ENCODE results near the gene ADAMTS16.

ADAMTS16 gene

DNA sequence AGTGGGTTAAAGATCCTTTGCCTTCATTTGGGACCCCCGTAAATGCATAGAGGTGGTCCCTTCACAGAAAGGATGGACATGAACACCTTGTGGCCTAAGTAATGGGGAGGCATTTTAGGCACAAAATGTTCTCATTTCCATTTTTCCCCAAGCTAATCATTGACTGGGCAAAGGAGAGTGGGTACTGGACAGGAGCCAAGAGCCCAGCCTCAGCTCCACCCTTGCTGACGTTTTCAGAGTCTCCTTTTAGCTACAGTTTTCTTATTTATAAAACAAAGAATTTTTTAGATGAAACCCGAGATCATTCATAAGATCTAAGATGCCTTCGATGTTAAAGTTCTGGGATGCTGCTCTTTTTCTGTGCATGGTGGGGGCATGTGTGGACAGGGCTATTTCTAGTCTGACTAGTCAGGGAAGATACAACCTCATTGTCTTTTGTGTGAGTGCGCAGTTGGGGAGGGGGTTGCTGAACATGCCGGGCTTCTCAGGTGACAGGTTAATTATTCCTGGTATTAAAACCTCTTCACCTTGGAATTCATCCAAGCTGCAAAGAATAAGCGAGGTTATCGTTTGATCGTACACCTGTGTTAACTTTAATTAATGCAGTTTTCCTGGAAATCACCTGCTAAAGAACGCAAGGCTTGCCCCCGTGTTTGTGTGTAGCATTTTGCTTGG is 48.4 kb downstream of the ADAMTS16 start:
- DNase-seq: no peak

GRCh38 chr5:5189051-5189430 is 48.9 kb downstream of the ADAMTS16 start:
- no peak for DNase-seq

- DNase-seq: no peak
Observed at GRCh38 chr5:5191906-5192305, 51.8 kb downstream of the ADAMTS16 start.

DNA sequence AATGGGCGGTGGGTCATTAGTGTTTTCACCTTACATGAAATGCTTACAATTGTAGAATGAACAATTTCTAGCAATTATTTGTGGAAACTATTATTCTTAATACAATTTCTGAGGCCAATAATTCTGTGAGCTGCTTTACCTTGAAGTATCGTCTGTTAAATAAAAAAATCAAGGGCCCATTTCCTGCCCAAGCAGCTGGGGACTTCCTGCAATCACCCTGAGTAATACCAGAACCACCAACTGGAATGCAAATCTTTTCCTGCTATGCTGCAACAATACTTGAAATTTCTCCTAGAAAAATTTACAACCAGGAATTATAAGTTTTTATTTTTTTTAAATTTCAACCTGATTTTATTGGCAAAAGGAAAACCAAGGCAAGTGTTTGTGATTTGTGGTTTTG is 52.6 kb downstream of the ADAMTS16 start:
- no peak for DNase-seq

GRCh38 chr5:5195128-5195918 is 55.2 kb downstream of the ADAMTS16 start:
- DNase-seq: no peak

DNA sequence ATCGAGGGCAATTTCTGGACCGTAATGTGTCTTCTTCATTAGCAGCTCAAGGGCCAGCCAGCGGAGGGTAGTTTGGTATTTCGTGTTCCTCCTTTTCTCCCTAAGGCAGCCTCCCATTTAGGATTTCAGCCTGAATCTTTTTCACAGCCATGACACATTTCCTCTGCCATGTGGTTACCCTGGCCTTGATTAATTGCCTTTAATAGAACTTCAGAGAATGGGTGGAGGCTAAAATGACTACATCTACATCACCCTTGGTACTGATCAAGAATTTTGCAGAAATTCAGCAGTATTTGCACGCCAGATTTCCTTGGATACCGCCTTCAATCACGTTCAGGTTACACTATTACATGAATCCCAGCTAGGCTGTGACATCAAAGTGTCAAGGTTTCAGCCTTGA is 58.0 kb downstream of the ADAMTS16 start:
- no peak for DNase-seq

- DNase-seq: no peak
Observed at GRCh38 chr5:5198815-5199214, 58.7 kb downstream of the ADAMTS16 start.

DNA sequence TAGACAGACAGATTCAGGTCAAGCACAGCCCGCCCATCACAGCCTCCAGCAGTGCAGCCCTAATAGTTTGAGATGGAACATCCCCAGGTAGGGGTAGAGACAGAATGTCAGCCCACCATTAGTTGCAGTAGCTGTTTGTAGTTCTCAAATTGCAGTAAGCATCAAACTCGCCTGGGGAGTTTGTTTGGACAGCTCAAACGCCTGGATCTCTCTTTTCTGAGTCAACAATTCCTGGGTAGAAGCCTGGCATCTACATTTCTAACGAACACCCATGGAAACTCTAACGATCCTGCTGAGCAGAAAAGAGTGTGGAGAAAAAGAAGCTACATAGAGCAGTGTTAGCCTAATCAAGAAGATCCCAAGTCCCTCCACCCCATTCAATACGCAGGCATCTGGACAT is 59.4 kb downstream of the ADAMTS16 start:
- DNase-seq: no peak

DNA sequence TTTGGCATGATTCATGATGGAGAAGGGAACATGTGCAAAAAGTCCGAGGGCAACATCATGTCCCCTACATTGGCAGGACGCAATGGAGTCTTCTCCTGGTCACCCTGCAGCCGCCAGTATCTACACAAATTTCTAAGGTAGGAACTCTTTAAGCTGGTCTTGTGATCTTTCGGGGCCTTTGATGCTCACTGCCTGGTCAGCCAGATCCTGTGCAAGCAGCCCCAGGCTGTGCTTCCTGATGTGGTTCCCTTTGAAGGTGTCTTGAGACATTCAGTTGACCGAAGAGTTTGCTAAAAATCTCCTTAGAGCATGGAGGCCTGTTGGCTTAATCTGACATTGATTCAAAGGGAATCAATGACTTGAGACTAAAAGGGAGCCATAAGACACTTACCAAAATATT is 60.0 kb downstream of the ADAMTS16 start:
- no peak for DNase-seq

DNA sequence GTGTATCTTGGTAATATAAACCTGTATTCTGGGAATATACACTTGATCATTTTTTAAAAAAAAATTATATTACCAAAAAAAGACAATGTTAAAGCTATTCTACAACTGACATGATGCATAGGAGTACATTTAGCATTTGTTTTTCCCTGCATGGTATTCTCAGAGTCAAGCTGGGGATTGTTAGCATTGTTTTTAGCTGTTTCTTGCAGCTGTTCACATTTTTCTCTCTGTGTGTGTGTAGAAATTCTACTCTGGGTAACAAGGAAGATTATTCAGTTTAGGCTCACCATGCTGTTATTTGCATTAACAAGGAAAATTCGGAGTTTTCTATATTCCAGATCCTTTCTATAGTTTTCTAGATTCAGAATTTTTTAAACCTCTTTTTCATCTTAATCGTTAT is 62.2 kb downstream of the ADAMTS16 start:
- no peak for DNase-seq

- DNase-seq: no peak
Observed at GRCh38 chr5:5203451-5203850, 63.3 kb downstream of the ADAMTS16 start.

DNA sequence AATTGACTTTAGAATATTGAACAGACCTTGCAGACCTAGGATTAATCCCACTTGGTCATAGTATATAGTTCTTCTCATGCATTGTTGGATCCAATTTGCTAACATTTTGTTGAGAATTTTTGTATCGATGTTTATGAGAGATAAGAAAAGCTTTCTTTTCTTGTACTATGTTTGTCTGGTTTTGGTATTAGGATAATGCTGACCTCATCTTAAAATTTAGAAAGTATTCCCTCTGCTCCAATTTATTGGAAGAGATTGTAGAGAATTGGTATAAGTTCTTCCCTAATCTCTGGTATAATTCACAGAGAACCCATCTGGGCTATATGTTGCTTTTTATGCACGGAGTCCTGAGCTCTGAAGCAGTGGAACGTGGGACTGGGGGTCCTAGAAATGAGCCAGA is 67.7 kb downstream of the ADAMTS16 start:
- no peak for DNase-seq

DNA sequence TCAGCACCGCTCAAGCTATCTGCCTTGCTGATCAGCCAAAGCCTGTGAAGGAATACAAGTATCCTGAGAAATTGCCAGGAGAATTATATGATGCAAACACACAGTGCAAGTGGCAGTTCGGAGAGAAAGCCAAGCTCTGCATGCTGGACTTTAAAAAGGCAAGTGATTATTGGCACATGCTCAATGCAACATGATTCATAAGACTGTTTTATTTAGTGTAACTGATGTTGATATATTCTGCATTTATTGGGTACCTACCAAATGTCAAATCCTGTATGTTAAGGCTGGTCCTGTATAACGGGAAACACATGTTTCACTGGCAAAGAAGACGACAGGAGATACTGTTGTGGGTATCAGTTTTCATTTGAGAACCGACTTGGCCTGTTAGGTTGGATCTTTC is 69.0 kb downstream of the ADAMTS16 start:
- DNase-seq: peak; percentile 14

- DNase-seq: no peak
Observed at GRCh38 chr5:5209510-5210286, 69.6 kb downstream of the ADAMTS16 start.

DNA sequence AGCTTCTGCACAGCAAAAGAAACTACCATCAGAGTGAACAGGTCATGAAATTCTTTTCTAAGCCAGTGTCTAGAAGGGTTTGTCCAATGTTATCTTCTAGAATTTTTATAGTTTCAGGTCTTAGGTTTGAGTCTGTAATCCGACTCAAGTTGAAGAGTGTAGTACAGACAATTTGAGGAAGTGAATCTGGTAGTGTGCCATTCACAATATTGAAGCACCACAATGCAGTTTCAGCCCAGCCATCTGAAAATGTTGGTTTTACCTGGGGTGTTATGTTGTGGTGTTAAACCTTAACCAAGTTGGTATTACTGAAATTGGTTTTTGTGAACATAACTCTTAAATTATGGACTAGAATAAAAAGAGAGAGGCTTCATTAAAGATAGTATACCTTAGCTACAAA is 77.2 kb downstream of the ADAMTS16 start:
- no peak for DNase-seq

GRCh38 chr5:5218396-5218795 is 78.3 kb downstream of the ADAMTS16 start:
- no peak for DNase-seq

DNA sequence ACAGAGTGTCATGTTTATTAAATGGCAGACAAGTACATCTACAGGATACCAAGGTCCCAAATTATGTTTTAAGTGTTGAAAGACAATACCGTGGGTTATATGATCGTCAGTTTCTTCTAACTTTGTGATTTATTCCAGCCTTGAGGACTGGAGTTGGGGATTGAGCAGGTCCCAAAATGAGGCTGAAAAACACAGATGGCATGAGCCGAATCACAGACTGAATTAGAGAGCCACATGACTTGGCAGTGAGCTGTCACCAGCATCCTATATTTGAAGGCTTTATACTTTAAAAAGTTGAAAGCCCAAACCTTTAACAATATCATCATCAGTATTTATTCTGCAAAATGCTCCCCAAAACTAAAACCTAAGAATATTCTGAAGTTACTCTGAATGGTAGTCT is 79.4 kb downstream of the ADAMTS16 start:
- no peak for DNase-seq

GRCh38 chr5:5220901-5221631 is 80.9 kb downstream of the ADAMTS16 start:
- DNase-seq: peak; percentile 17

GRCh38 chr5:5221724-5222123 is 81.6 kb downstream of the ADAMTS16 start:
- peak; percentile 61 for DNase-seq

DNA sequence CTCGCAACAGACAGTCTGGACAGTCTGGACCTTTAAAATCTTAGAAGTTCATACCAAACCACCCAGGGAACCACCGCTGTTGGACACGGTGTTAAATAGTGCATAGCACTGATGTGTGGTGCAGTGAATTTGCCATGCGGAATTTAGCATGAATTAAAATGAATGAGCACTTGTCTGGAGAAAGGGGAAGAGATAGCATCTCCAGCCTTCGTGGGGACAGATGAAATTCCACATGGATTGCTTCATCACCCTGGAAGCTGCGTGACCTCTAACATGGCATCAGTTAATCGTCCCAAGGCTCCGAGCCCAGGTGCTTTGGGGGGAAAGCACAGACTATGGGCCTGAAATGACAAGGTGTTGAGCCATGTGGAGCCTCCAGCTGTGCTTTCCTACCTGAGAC is 91.4 kb downstream of the ADAMTS16 start:
- DNase-seq: no peak

DNA sequence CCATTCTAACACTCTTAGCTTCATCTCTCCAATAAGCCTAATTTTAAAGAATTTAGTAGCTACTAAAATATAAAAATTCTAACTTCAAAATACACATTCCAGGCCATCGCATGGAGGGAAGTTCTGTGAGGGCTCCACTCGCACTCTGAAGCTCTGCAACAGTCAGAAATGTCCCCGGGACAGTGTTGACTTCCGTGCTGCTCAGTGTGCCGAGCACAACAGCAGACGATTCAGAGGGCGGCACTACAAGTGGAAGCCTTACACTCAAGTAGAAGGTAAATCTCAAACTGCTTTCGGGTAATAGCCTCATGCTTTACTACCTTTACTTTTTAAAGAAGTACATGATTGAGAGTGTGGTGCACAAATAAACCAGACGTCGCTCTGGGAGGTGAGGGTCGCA is 94.8 kb downstream of the ADAMTS16 start:
- no peak for DNase-seq

DNA sequence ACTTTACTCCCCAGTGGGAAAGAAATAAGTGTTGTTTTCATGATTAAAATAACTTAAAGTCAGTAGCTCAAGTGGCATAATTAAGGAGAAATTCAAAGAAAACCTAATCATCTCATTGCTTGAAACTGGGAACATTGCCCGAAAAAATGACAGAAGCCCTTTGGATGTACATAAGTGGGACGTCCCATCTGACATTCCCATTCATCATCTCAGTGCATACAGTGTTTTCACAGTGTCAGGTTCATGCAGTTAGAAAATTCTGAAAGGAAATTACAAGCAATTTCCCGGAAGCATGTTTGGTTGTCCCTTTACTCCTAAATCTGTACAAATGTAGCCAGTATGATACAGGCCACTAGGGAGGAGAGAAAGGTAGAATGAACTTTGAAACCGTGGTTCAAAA is 95.6 kb downstream of the ADAMTS16 start:
- DNase-seq: peak; percentile 7

DNA sequence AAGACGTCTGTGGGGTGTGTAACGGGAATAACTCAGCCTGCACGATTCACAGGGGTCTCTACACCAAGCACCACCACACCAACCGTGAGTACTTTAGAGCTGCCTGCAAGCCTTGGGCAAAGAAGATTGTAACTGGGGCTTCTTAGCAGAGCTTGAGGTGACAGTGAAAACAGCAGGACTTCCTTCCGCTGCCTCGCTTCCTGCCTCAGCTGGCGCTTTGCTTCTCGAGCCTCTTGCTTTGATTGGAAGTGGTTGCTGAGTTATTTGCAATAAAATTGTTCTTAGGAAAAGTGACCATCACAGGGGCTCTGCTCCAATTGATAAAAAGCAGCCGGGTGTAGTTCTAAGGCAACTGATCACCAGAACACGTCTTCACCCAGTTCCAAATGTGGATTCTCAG is 99.1 kb downstream of the ADAMTS16 start:
- no peak for DNase-seq
